ENCODE data around the gene NCOR1.

GRCh38 chr17:16025202-16025601 lies 190.1 kb downstream of the NCOR1 start:
- TF ChIP-seq POLR2AphosphoS5 (IDR thresholded peaks at IDR 0.05) (no peak), POLR2A (IDR thresholded peaks at IDR 0.05) (no peak)
- TF ChIP-seq, protein P1, sequence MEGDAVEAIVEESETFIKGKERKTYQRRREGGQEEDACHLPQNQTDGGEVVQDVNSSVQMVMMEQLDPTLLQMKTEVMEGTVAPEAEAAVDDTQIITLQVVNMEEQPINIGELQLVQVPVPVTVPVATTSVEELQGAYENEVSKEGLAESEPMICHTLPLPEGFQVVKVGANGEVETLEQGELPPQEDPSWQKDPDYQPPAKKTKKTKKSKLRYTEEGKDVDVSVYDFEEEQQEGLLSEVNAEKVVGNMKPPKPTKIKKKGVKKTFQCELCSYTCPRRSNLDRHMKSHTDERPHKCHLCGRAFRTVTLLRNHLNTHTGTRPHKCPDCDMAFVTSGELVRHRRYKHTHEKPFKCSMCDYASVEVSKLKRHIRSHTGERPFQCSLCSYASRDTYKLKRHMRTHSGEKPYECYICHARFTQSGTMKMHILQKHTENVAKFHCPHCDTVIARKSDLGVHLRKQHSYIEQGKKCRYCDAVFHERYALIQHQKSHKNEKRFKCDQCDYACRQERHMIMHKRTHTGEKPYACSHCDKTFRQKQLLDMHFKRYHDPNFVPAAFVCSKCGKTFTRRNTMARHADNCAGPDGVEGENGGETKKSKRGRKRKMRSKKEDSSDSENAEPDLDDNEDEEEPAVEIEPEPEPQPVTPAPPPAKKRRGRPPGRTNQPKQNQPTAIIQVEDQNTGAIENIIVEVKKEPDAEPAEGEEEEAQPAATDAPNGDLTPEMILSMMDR (IDR thresholded peaks at IDR 0.05) = no peak
